NCI-H146 (cell line): ENCODE data around the gene MTCL1.
A peak's percentile ranks its signal among the peaks of the same experiment; 100 is the strongest.

Source experiments
- DNase-seq: peaks from one replicate; lab custom pipeline; 2025; lab: John Stamatoyannopoulos, UW

MTCL1 gene

GRCh38 chr18:8688216-8688800, 17.0 kb upstream of the MTCL1 start:
- no peak for DNase-seq

DNA sequence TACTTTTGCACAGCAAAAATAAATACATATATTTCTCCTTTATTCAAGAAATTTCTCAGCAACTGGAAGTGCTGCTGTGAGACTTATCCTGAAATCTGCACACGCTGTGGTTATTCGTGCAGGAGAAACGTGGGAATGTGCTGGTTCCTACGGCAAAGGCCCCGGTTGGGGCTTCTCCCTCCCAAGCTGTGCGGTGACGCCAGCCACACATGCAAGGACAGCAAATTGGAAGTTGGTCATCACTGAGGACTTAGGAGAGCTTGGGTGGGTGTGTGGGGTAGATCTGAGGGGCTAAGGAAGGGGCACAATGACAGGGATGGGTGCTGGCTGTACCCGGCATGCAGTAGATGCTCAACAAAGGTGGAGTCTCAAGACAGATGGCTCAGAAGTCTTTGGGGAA, 16.5 kb upstream of the MTCL1 start:
- DNase-seq: no peak

DNA sequence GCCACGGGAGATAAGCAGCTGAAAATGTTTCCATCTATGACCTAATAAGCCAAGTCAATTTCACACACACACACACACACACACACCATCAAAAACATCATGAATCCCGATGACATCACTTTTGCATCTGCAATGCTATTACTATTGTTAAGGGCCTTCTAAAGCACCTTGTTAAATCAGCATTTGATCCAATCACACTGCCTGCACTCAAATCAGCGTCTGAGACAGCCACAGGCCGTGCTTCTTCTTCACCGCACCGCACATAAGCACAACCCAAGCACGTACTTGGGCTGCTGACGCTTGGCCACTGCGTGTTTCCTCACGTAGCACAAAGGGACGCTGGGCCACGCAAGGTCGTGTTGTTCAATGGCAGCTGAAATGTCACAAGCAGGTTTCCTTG, 15.8 kb upstream of the MTCL1 start:
- no peak for DNase-seq

DNA sequence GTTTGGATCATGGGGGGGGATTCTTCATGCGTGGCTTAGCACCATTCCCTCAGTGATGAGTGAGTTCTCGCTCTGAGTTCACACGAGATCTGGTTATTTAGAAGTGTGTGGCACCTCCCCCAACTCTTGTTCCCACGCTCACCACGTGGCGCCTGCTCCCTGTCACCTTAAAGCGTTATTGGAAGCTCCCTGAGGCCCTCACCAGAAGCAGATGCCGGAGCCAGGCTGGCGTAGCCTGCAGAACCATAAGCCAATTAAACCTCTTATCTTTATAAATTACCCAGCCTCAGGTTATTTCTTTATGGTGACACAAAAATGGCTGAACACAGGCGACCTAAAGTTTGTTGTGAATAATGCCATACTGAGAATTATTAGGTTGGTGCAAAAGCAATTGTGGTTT, 10.5 kb upstream of the MTCL1 start:
- DNase-seq: no peak

GRCh38 chr18:8695932-8696517, 9.3 kb upstream of the MTCL1 start:
- DNase-seq: no peak

DNA sequence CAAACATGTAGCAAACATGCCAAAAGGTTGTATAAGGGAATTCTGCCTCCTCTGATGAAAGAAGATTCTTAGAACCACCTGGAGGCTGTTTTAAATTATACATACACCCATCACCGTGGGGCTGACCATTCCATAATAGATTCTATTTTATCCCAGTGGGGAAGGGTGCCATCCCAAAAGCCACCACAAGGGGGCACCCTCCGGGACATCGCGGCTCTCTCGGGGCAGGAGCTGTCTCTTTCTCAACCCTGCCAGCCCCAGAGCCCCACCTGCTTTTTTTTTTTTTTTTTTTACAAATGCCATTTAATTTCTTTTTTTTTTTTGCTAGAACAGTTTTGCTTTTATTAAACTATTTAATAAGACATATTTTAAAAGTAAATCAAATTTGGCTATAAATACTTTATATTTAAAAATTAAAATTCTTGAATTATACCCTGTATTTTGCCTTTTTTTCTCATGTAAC, 8.6 kb upstream of the MTCL1 start:
- peak; percentile 73 for DNase-seq

- DNase-seq: no peak
These were observed 6.2 kb upstream of the MTCL1 start for GRCh38 chr18:8699126-8699525.

- DNase-seq: no peak
These were observed 5.4 kb upstream of the MTCL1 start for GRCh38 chr18:8699948-8700347.

GRCh38 chr18:8701546-8702118, 3.7 kb upstream of the MTCL1 start:
- no peak for DNase-seq

- DNase-seq: no peak
These were observed 2.7 kb upstream of the MTCL1 start for GRCh38 chr18:8702668-8703067.

GRCh38 chr18:8703092-8703709, 2.2 kb upstream of the MTCL1 start:
- DNase-seq: no peak

GRCh38 chr18:8703781-8704301, 1.5 kb upstream of the MTCL1 start:
- DNase-seq: peak; percentile 57

- peak; percentile 99 for DNase-seq
These were observed 757 bp upstream of the MTCL1 start for GRCh38 chr18:8704361-8705237.

GRCh38 chr18:8705961-8706790, 820 bp downstream of the MTCL1 start:
- peak; percentile 57 for DNase-seq

DNA sequence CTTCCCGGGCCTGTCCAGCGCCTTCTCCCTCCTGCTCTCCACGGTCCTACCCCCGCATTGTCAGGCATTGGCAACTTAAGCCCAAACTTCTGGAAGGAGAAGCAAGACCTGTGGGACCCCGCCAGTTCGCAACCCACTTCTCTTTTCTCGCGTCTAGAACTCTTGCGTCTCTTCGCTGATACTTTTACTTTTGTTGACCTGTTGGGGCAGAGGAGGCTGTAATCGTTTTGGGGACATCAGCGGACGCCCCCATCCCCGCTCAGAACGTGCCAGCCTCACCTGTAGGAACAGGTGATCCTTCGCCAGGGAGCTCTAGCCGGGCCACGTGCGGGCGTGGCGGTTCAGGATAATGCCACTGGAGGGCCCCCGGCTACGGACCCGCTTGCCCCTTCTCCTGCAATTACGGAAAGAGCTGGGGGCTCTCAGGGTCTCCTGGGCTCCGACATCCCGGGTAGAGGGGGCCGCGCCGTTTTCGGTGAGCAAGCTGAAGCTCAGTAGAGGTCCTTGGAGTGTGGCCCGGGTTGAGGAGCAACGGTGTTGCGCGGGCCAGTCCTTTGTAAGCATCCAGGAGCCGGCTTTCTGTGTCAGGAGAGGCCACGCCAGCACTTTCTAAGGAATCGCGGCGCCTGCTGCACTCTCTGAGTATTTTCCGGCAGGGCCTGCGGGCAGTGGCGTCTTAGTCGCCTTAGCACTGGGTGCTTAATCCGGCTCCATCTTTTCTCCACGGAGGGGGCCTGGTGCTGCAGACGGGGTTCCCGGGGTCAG, 1.6 kb downstream of the MTCL1 start:
- peak; percentile 81 for DNase-seq

DNA sequence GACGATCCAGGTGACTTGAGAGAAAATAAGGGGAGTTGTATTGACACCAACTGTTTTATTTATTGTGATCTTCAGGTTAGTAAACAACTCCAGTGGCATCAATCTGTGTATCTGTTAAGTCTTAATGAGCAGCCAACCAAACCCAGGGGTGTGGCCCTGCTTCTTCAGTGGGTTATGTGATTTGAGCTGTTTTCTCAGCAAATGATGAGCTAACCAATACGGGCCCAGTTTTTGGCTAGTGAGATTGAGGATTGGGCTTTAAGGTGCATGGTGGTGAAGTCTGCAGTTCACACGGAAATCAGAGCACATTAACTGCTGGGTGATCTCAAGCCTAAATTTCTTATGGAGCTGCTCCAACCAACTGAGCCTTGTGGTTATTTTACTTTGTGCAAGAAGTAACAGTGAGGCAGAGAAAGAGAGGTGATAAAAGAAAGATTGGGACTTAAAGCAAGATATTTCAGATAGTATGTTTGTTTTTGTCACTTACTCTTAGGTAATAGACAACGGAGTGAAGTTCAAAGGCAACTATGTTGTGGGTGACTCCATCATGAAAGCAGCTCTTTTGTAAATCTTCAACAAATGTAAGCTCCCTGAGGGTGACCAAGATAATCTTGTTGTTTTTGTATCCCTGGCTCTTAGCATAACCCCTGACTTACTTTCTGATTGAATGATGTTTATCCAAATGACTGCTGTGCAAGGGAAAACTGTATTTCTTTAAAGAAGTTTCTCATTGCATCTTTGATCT, 2.4 kb downstream of the MTCL1 start:
- DNase-seq: peak; percentile 53

- no peak for DNase-seq
These were observed 3.3 kb downstream of the MTCL1 start for GRCh38 chr18:8708670-8709069.

- no peak for DNase-seq
These were observed 4.1 kb downstream of the MTCL1 start for GRCh38 chr18:8709248-8710059.

- no peak for DNase-seq
These were observed 6.4 kb downstream of the MTCL1 start for GRCh38 chr18:8711736-8712135.
